ENCODE measurements around the gene SH3GL1. TPM values are rescaled to one million over a fixed set of nuclear protein-coding genes. Genes with fewer than 3 reads are reported as not detected.

SH3GL1 gene
- 91.9 and 118 TPM in 2 replicates for total RNA-seq

GRCh38 chr19:4400135-4400936 lies at the start of gene SH3GL1:
SH3GL1 (minus strand) TSS chr19:4400547; CDS start chr19:4400368, 179 bp downstream.

GRCh38 chr19:4402171-4403004 lies 2.0 kb upstream of the SH3GL1 start, which contains the start of gene CHAF1A:
CHAF1A (plus strand) TSS chr19:4402640; CDS start chr19:4402763, 123 bp downstream.

GRCh38 chr19:4343370-4344307 lies 56.7 kb downstream of the SH3GL1 start, which contains the start of gene MPND:
MPND (plus strand) TSS chr19:4343562; CDS start chr19:4343594, 32 bp downstream.

GRCh38 chr19:4338441-4339355 lies 61.6 kb downstream of the SH3GL1 start, which contains the start of gene STAP2:
STAP2 (minus strand) TSS chr19:4338827; CDS start chr19:4338753, 74 bp downstream.

Other genes starting within 250 kb of the SH3GL1 start
- gene CREB3L3, start 246.9 kb downstream of the SH3GL1 start, total RNA-seq: not detected in 2 replicates
- 16.7 and 23.5 TPM in 2 replicates for gene SIRT6, start 218.0 kb downstream of the SH3GL1 start, total RNA-seq
- gene ANKRD24, start 217.9 kb downstream of the SH3GL1 start, total RNA-seq: under 0.01 and 1.3 TPM in 2 replicates
- gene EBI3, start 171.0 kb downstream of the SH3GL1 start, total RNA-seq: 0.47 and 1.7 TPM in 2 replicates
- 14.0 and 16.1 TPM in 2 replicates for gene YJU2, start 153.5 kb downstream of the SH3GL1 start, total RNA-seq
- gene SHD, start 121.3 kb downstream of the SH3GL1 start, total RNA-seq: 0.68 TPM in 1 of 2 replicates, not detected in the other
- gene TMIGD2, start 98.2 kb downstream of the SH3GL1 start, total RNA-seq: 0.09 and 0.23 TPM in 2 replicates
- 6.3 and 7.1 TPM in 2 replicates for gene FSD1, start 95.9 kb downstream of the SH3GL1 start, total RNA-seq
- 2.7 and 6.1 TPM in 2 replicates for gene STAP2, start 61.7 kb downstream of the SH3GL1 start, total RNA-seq
- 3.1 and 5.6 TPM in 2 replicates for gene MPND, start 57.0 kb downstream of the SH3GL1 start, total RNA-seq
- 2.1 and 21.8 TPM in 2 replicates for gene CHAF1A, start 2.1 kb upstream of the SH3GL1 start, total RNA-seq
- gene UBXN6, start 57.2 kb upstream of the SH3GL1 start, total RNA-seq: 86.0 and 145 TPM in 2 replicates
- 58.8 and 71.7 TPM in 2 replicates for gene HDGFL2, start 71.8 kb upstream of the SH3GL1 start, total RNA-seq
- 0.47 and 3.7 TPM in 2 replicates for gene PLIN4, start 117.9 kb upstream of the SH3GL1 start, total RNA-seq
- 1.1 TPM in 1 of 2 replicates, not detected in the other for gene PLIN5, start 134.7 kb upstream of the SH3GL1 start, total RNA-seq
- 0.23 and 2.4 TPM in 2 replicates for gene LRG1, start 139.5 kb upstream of the SH3GL1 start, total RNA-seq
- 4.9 and 7.1 TPM in 2 replicates for gene SEMA6B, start 159.1 kb upstream of the SH3GL1 start, total RNA-seq
- gene TNFAIP8L1, start 239.0 kb upstream of the SH3GL1 start, total RNA-seq: 1.4 and 2.3 TPM in 2 replicates